D721Med (cell line): ENCODE measurements around the gene APOBEC4.

Experiments
- DNase-seq: peaks from one replicate; pipeline ENCODE4 v3.0.0; 2011; ENCODE audit warnings: low spot score; ENCODE audit not compliant: insufficient read length
- FAIRE-seq: peaks from 2 replicates; lab custom pipeline; 2011; peaks lifted over from hg19 to GRCh38; lab: Jason Lieb, UNC
- CTCF ChIP-seq: IDR thresholded peaks from 2 replicates; pipeline ENCODE4 v1.5.1; 2012; ENCODE audit warnings: mild to moderate bottlenecking, control low read depth; ENCODE audit not compliant: insufficient read depth; ENCODE audit errors: missing control alignments

The APOBEC4 gene

DNA sequence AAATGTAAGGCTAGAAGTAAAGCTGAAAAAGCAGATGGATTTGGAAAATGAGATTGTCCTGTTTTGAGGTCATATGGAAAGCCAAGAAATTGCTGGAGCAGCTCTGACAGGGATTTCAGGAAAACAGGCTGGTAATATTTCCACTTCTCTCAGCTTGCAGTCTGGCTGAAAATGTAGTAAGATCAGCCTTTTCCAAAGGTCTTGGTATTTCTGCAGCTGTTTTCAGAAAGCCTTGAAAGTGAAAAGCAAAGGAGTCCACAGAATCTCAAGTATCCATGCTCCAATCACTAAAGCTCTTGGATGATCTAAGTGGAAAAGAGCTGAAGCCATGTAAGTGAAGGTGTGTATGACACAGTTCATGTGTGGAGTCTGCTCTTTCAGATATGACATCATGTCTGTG, 41.6 kb upstream of the APOBEC4 start:
- TF ChIP-seq CTCF, result no peak
- FAIRE-seq (no peak), DNase-seq (no peak)

DNA sequence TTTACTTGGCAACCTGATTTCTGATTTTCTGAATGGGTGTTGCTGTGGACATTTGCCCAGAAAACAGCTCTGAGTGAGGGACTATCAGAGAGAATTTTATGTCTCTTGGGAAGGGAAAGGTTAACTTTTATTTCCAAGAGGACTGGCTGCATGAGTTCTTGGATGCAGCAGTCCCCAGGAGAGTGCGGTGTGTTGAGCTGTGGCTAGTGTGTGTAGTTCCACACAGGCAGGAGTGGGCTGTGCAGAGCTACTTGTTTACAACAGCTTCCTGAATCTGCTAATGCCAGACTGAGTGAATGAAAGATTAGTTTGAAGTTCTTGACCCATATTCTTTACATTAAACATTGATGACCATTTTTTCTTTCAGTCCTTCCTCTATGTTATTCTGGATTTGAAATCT, 41.0 kb upstream of the APOBEC4 start:
- TF ChIP-seq CTCF, result no peak
- peak; percentile 11 for FAIRE-seq
- no peak for DNase-seq

DNA sequence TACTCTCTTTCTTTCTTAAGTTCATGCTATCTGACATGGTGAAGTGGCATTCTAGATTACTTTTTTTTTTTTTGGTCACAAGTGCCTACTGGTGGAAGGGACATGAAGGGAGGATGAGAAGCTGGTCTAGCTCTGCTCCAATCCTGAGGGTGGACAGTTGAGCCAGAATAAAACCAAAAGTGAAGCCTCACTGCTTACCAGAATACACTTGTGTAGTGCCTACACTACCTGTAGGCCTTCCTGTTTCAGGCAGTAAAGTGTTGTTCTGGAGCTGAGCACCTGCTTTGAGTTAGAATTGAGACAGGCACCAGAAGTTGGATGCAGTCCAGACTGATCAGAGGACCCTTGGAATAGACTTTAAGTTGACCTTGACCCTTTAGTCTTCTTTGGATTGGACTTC, 40.4 kb upstream of the APOBEC4 start:
- no peak for TF ChIP-seq CTCF
- FAIRE-seq, result no peak
- no peak for DNase-seq

- no peak for FAIRE-seq
- no peak for TF ChIP-seq CTCF
- DNase-seq, result no peak
These were observed 36.7 kb upstream of the APOBEC4 start for GRCh38 chr1:183689762-183690204.

DNA sequence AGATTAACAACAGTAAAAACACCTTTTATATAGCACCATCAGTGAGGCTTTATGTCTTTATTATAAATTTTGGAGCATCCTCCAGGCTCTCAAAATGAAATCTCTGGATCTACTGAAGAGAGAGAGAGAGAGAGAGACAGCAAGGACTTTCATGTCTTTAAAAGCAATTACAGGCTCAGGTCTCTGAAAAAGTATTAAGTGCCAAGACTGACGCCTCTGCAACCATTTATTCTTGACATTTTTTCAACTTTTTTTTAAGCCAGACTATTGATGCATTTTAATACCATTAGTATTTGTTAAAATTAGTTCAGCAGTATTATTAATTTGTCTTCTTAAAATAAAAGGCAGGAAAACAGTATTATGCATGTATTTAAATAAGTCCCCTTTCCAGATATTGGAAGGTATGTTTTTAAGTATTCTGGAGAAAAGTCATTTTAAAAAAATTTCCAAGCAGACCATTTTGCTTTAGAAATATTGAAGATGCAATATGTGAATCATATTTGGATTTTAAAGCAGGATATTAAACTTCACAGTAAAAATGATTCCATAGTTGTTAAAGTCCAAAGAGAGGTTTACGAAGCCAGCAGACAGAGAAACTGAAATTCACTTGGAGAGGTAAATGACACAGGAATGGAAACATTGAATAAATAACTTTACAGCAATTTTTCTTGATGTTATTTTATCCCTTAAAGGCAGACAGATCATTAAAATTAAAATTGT, 35.4 kb upstream of the APOBEC4 start:
- FAIRE-seq (peak; percentile 25), DNase-seq (no peak)
- TF ChIP-seq CTCF, result no peak

DNA sequence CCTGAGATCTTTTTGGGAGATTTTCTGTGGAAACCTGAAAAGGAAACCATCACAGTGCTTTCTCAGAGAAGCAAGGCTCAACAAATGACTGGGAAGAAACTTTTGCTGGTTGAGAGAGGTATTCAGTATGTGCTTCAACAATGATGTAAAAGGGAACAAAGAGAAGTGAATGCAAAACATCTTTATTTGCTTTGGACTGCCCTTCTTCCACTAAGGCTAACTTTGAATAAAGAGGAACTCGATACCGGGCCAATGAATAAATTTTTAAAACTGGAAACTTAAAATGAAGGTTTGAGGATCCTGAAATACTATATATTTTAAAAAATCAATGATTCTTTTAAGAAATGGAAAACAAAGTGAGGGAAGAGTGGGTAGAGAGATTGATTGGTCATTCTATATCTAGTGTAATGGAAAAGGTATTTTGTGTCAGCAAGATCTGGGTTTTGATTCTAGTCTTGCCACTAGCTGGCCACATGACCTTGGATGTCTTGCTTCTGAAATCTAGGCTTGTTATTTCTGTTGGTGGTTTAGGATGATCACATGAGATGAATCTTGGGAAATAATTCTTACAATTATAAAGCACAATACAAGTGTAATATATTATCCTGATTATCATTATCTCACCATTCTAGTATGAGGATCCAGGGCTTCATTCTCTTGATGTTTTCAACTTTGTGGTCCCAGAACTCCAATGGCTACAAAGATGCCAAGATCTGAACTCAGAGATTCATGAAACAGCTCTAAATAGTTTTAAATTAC, 34.6 kb upstream of the APOBEC4 start:
- no peak for DNase-seq
- FAIRE-seq, result no peak
- TF ChIP-seq CTCF, result no peak

DNA sequence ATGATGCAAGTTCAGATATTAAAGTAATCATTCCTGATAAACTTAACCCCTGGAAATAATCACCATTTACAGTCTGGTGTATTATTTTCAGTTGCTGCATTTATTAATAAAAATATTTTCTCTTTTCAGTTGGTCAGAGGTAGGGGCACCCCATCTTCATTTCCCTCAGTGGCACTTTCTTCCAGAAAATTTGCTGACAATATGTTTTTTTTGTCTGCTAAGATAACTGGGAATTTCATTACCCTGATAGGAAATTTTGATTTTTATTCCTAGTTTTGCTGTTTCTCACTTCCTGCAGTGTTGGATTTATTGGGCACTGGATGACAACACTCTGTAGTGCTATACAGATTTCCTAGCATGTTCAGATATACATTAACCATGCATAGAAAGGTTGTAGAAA, 33.1 kb upstream of the APOBEC4 start:
- no peak for TF ChIP-seq CTCF
- no peak for FAIRE-seq
- DNase-seq, result no peak
